DOHH2 (cell line): ENCODE data around the gene DNAH3.

Source experiments
- H3F3A ChIP-seq: fragments of 200-600 bp; sonication (generic), shearing (Covaris generic); 2 replicates; pipeline ENCODE4 v1.6.0; 2016; ENCODE audit warnings: antibody characterized with exemption, mild to moderate bottlenecking; ENCODE audit not compliant: control insufficient read depth, insufficient read depth
- H3K27ac ChIP-seq: fragments of 200-600 bp; sonication (generic); 2 replicates; pipeline ENCODE4 v1.5.1; 2014; ENCODE audit warnings: low read depth, mild to moderate bottlenecking, low read length, moderate library complexity
- H3K27me3 ChIP-seq: fragments of 200-600 bp; sonication (generic); 2 replicates; pipeline ENCODE4 v1.6.1; 2014; ENCODE audit warnings: mild to moderate bottlenecking, low read length, mixed read lengths; ENCODE audit not compliant: control insufficient read depth
- H3K36me3 ChIP-seq: fragments of 200-600 bp; sonication (generic); 2 replicates; pipeline ENCODE4 v1.6.1; 2014; ENCODE audit warnings: mild to moderate bottlenecking, low read length, moderate library complexity, mixed read lengths; ENCODE audit not compliant: control insufficient read depth
- H3K4me1 ChIP-seq: fragments of 200-600 bp; sonication (generic); 2 replicates; pipeline ENCODE4 v1.6.1; 2014; ENCODE audit warnings: mild to moderate bottlenecking, low read length, mixed read lengths; ENCODE audit not compliant: control insufficient read depth
- H3K4me2 ChIP-seq: fragments of 200-600 bp; sonication (generic); 2 replicates; pipeline ENCODE4 v1.6.0; 2014; ENCODE audit warnings: mild to moderate bottlenecking, low read length, moderate library complexity
- H3K4me3 ChIP-seq: fragments of 200-600 bp; sonication (generic); 2 replicates; pipeline ENCODE4 v1.5.1; 2014; ENCODE audit warnings: mild to moderate bottlenecking, low read length, mixed read lengths
- H3K79me2 ChIP-seq: fragments of 200-600 bp; sonication (generic); 2 replicates; pipeline ENCODE4 v1.6.1; 2014; ENCODE audit warnings: mild to moderate bottlenecking, low read length, mixed read lengths; ENCODE audit not compliant: control insufficient read depth
- H3K9me2 ChIP-seq: fragments of 200-600 bp; sonication (generic); replicated peaks from 2 replicates; pipeline ENCODE4 v1.6.1; 2014; ENCODE audit warnings: mild to moderate bottlenecking, low read length, mixed read lengths; ENCODE audit not compliant: control insufficient read depth
- H3K9me3 ChIP-seq: fragments of 200-600 bp; sonication (generic); 2 replicates; pipeline ENCODE4 v1.6.1; 2014; ENCODE audit warnings: antibody characterized with exemption, low read length, mixed read lengths; ENCODE audit not compliant: control insufficient read depth, insufficient read depth
- H4K20me1 ChIP-seq: fragments of 200-600 bp; sonication (generic); 2 replicates; pipeline ENCODE4 v1.6.0; 2014; ENCODE audit warnings: low read depth, mild to moderate bottlenecking, antibody characterized with exemption, low read length, moderate library complexity; ENCODE audit not compliant: control insufficient read depth, insufficient read depth
- CTCF ChIP-seq: fragments of 200-600 bp; sonication (generic); IDR thresholded peaks from one replicate; pipeline ENCODE4 v1.5.1; 2014; ENCODE audit warnings: antibody characterized with exemption, mild to moderate bottlenecking, low read depth, low read length; ENCODE audit not compliant: poor library complexity, severe bottlenecking
- EZH2phosphoT487 ChIP-seq: fragments of 200-600 bp; sonication (generic); IDR thresholded peaks from 2 replicates; pipeline ENCODE4 v1.6.1; 2017; ENCODE audit warnings: borderline replicate concordance, mild to moderate bottlenecking, antibody characterized with exemption, low read length, moderate library complexity, mixed read lengths

The DNAH3 gene

GRCh38 chr16:21190599-21190998 is 40.0 kb upstream of the DNAH3 start:
- no peak for TF ChIP-seq EZH2phosphoT487
- TF ChIP-seq CTCF, result no peak
- H4K20me1 ChIP-seq, result no peaks in the 10 kb centered on the region
- H3K79me2 ChIP-seq, result no peaks in the 10 kb centered on the region
- H3K36me3 ChIP-seq, result no peaks in the 10 kb centered on the region
- peaks cover 3% of the 10 kb centered on the region for H3K4me1 ChIP-seq
- no peak overlapping the region for H3K4me2 ChIP-seq
- no peaks in the 10 kb centered on the region for H3K9me3 ChIP-seq
- no peak overlapping the region for H3K4me3 ChIP-seq
- no peaks in the 10 kb centered on the region for H3K9me2 ChIP-seq
- no peak overlapping the region for H3K27ac ChIP-seq
- 0 out of 2 replicates have a peak, but pooled peaks cover 2% of the 10 kb centered on the region for H3F3A ChIP-seq
- H3K27me3 ChIP-seq, result peaks cover 22% of the 10 kb centered on the region

- H3K4me1 ChIP-seq, result peaks cover 3% of the 10 kb centered on the region
- no peak overlapping the region for H3K4me2 ChIP-seq
- H3K27ac ChIP-seq, result no peak overlapping the region
- no peak overlapping the region for H3K4me3 ChIP-seq
- H3K79me2 ChIP-seq, result no peaks in the 10 kb centered on the region
- no peaks in the 10 kb centered on the region for H4K20me1 ChIP-seq
- no peaks in the 10 kb centered on the region for H3K9me3 ChIP-seq
- H3K36me3 ChIP-seq, result no peaks in the 10 kb centered on the region
- peaks cover 20% of the 10 kb centered on the region for H3K27me3 ChIP-seq
- no peak for TF ChIP-seq EZH2phosphoT487
- no peak for TF ChIP-seq CTCF
- 0 out of 2 replicates have a peak, but pooled peaks cover 2% of the 10 kb centered on the region for H3F3A ChIP-seq
- H3K9me2 ChIP-seq, result no peaks in the 10 kb centered on the region
Observed at GRCh38 chr16:21190013-21190412, 39.4 kb upstream of the DNAH3 start.

- Histone ChIP-seq H3K36me3 (no peaks in the 10 kb centered on the region), H3K79me2 (no peaks in the 10 kb centered on the region), H3K4me3 (no peak overlapping the region), H3K27me3 (peaks cover 13% of the 10 kb centered on the region), H3K27ac (no peak overlapping the region), H3F3A (0 out of 2 replicates have a peak, but pooled peaks cover 2% of the 10 kb centered on the region), H3K4me2 (peak overlapping the region; percentile 45), H3K9me2 (no peaks in the 10 kb centered on the region), H3K4me1 (peaks cover 3% of the 10 kb centered on the region), H3K9me3 (no peaks in the 10 kb centered on the region), H4K20me1 (no peaks in the 10 kb centered on the region)
- no peak for TF ChIP-seq EZH2phosphoT487
- no peak for TF ChIP-seq CTCF
Observed at GRCh38 chr16:21189311-21189710, 38.7 kb upstream of the DNAH3 start.

GRCh38 chr16:21186326-21186691 is 35.7 kb upstream of the DNAH3 start:
- Histone ChIP-seq H3K4me2 (no peak overlapping the region), H3F3A (0 out of 2 replicates have a peak, but pooled peaks cover 2% of the 10 kb centered on the region), H3K79me2 (no peaks in the 10 kb centered on the region), H3K9me3 (no peaks in the 10 kb centered on the region), H4K20me1 (no peaks in the 10 kb centered on the region), H3K9me2 (no peaks in the 10 kb centered on the region), H3K4me1 (peaks cover 3% of the 10 kb centered on the region), H3K27ac (no peak overlapping the region), H3K27me3 (no peaks in the 10 kb centered on the region), H3K4me3 (no peak overlapping the region), H3K36me3 (peaks cover 8% of the 10 kb centered on the region)
- TF ChIP-seq EZH2phosphoT487, result no peak
- no peak for TF ChIP-seq CTCF
